ENCODE results near the gene PEX14. TPM values are rescaled to one million over a fixed set of nuclear protein-coding genes. Genes with fewer than 3 reads are reported as not detected.
A peak's percentile ranks its signal among the peaks of the same experiment; 100 is the strongest.

PEX14 gene
- total and polyA plus RNA-seq, 2 experiments from 2014 or later: 17.6 to 19.6 TPM

- Histone ChIP-seq H3K4me1 (ENCODE audit: insufficient read depth) (peaks cover 31% of the 10 kb centered on the region), H4K20me1 (replicated peaks; ENCODE audit: insufficient read depth) (no peaks in the 10 kb centered on the region), H2AFZ (no peak overlapping the region), H3K4me2 (no peak overlapping the region), H3F3A (replicated peaks; ENCODE audit: low read depth) (no peaks in the 10 kb centered on the region), H3K27me3 (ENCODE audit: insufficient read depth) (no peaks in the 10 kb centered on the region), H3K4me3 (no peak overlapping the region), H3K9me2 (ENCODE audit: insufficient read depth) (no peaks in the 10 kb centered on the region), H3K36me3 (ENCODE audit: insufficient read depth) (no peaks in the 10 kb centered on the region), H3K79me2 (replicated peaks; ENCODE audit: insufficient read depth) (no peaks in the 10 kb centered on the region), H3K27ac (ENCODE audit: low read depth) (0 out of 2 replicates have a peak overlapping the region, but pooled peaks have one; percentile 59)
- DNase-seq (ENCODE audit: low spot score) (peak; percentile 60), ATAC-seq (no peak)
- Mint-ChIP-seq H3K9me3 (no peaks in the 10 kb centered on the region; the same call in 1 of the 3 replicates), H3K36me3 (ENCODE audit: low read depth) (no peaks in the 10 kb centered on the region), H3K4me3 (no peak overlapping the region), H3K4me1 (peaks cover 49% of the 10 kb centered on the region), H3K27ac (peak overlapping the region; percentile 84), H3K27me3 (ENCODE audit: insufficient read depth, low read depth, poor library complexity) (peaks cover 18% of the 10 kb centered on the region)
- no peak for TF ChIP-seq POLR2AphosphoS5 (IDR thresholded peaks at IDR 0.05; ENCODE audit: low read depth)
- no peak for TF ChIP-seq NANOG (IDR thresholded peaks at IDR 0.05; ENCODE audit: borderline replicate concordance)
- TF ChIP-seq EZH2 (IDR thresholded peaks at IDR 0.05; ENCODE audit: low read depth, unreplicated experiment): no peak
- TF ChIP-seq JUNB (IDR thresholded peaks at IDR 0.05; ENCODE audit: unreplicated experiment): no peak
- TF ChIP-seq, protein P1, sequence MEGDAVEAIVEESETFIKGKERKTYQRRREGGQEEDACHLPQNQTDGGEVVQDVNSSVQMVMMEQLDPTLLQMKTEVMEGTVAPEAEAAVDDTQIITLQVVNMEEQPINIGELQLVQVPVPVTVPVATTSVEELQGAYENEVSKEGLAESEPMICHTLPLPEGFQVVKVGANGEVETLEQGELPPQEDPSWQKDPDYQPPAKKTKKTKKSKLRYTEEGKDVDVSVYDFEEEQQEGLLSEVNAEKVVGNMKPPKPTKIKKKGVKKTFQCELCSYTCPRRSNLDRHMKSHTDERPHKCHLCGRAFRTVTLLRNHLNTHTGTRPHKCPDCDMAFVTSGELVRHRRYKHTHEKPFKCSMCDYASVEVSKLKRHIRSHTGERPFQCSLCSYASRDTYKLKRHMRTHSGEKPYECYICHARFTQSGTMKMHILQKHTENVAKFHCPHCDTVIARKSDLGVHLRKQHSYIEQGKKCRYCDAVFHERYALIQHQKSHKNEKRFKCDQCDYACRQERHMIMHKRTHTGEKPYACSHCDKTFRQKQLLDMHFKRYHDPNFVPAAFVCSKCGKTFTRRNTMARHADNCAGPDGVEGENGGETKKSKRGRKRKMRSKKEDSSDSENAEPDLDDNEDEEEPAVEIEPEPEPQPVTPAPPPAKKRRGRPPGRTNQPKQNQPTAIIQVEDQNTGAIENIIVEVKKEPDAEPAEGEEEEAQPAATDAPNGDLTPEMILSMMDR (conservative IDR thresholded peaks at IDR 0.05; ENCODE audit: low read depth in 2 of 2): no peak
- no peak for TF ChIP-seq REST (IDR thresholded peaks at IDR 0.05; ENCODE audit: unreplicated experiment)
- no peak for TF ChIP-seq STAT1 (IDR thresholded peaks at IDR 0.05; ENCODE audit: unreplicated experiment)
Measured at GRCh38 chr1:10677491-10678391, 203.0 kb downstream of the PEX14 start.

DNA sequence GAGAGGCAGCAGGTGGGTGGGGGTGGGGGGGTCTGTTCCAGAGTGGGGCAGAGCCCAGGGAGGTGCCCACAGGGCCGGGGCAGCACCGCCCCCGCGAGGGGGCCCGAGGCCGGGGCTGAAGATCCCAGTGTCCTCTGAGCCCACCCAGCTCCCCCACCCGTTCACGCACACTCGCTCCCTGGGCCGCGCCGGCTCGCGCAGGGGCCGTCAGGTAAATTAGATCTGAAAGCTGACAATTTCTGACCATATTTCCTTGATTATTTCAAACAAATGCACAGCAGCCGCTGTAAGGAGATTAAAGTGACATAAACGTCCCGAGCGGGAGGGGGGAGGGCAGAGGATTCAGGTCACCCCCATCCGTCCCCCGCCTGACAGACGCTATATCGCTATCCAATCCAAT, 203.7 kb downstream of the PEX14 start:
- H3K9me2 ChIP-seq (ENCODE audit: insufficient read depth): no peaks in the 10 kb centered on the region
- H3K36me3 Mint-ChIP-seq (ENCODE audit: low read depth): no peaks in the 10 kb centered on the region
- H3K27ac ChIP-seq (ENCODE audit: low read depth): no peak overlapping the region
- no peak overlapping the region for H3K4me3 ChIP-seq
- TF ChIP-seq, protein P1 (conservative IDR thresholded peaks at IDR 0.05; ENCODE audit: low read depth in 2 of 2): no peak
- no peak for TF ChIP-seq CREB1 (CRISPR knock-in tag; IDR thresholded peaks at IDR 0.05; ENCODE audit: low read depth)
- TF ChIP-seq JUNB (IDR thresholded peaks at IDR 0.05; ENCODE audit: unreplicated experiment): no peak
- TF ChIP-seq ZNF331 (CRISPR knock-in tag; IDR thresholded peaks at IDR 0.05; ENCODE audit: low read depth): no peak
- no peak for TF ChIP-seq EZH2phosphoT487 (IDR thresholded peaks at IDR 0.05; ENCODE audit: unreplicated experiment)
- TF ChIP-seq ETS1 (IDR thresholded peaks at IDR 0.05): no peak
- ATAC-seq: no peak
- no peaks in the 10 kb centered on the region for H3K27me3 ChIP-seq (ENCODE audit: insufficient read depth)
- H4K20me1 ChIP-seq (replicated peaks; ENCODE audit: insufficient read depth): no peaks in the 10 kb centered on the region
- H3K4me1 ChIP-seq (ENCODE audit: insufficient read depth): peaks cover 38% of the 10 kb centered on the region
- H3K79me2 ChIP-seq (replicated peaks; ENCODE audit: insufficient read depth): no peaks in the 10 kb centered on the region
- no peaks in the 10 kb centered on the region for H3K36me3 ChIP-seq (ENCODE audit: insufficient read depth)
- H3K4me3 Mint-ChIP-seq: no peak overlapping the region
- H3F3A ChIP-seq (replicated peaks; ENCODE audit: low read depth): no peaks in the 10 kb centered on the region
- H3K4me2 ChIP-seq: no peak overlapping the region
- peaks cover 55% of the 10 kb centered on the region for H3K4me1 Mint-ChIP-seq
- H3K27ac Mint-ChIP-seq: no peak overlapping the region
- H2AFZ ChIP-seq: no peak overlapping the region
- DNase-seq (ENCODE audit: low spot score): no peak
- no peaks in the 10 kb centered on the region; the same call in 1 of the 3 replicates for H3K9me3 Mint-ChIP-seq
- H3K27me3 Mint-ChIP-seq (ENCODE audit: insufficient read depth, low read depth, poor library complexity): peaks cover 18% of the 10 kb centered on the region

Data from GM23338 (cell line).